B cell (primary cell): Measurements from ENCODE around the gene HBA2. TPM values are rescaled to one million over a fixed set of nuclear protein-coding genes. Genes with fewer than 3 reads are reported as not detected.

Experiments used
- ATAC-seq: fragments of 200-7000 bp; cut with Tn5 transposase; one replicate; pipeline ENCODE4 v1.10.0; 2021; ENCODE audit warnings: low read depth, mild to moderate bottlenecking, moderate number of reproducible peaks, moderate library complexity
- CTCF ChIA-PET: fragments of 350-600 bp; sonication (Branson Sonifier 250); formaldehyde crosslinking; loops from one replicate; lab custom pipeline; 2021; ENCODE audit warnings: antibody characterized with exemption, inconsistent platforms; lab: Charles Lee
- POLR2A ChIA-PET: fragments of 350-600 bp; sonication (Branson Sonifier 250); formaldehyde crosslinking; loops from one replicate; lab custom pipeline; 2021; ENCODE audit warnings: antibody characterized with exemption; lab: Charles Lee
- DNase-seq: peaks from one replicate; pipeline ENCODE4 v3.0.0; 2013
- H2AFZ ChIP-seq: 2 replicates; pipeline ENCODE4 v1.6.1; 2012; ENCODE audit warnings: mild to moderate bottlenecking, low read depth, low read length; ENCODE audit not compliant: insufficient read depth, poor library complexity, severe bottlenecking
- H3K27ac ChIP-seq, 2 donors: 1 replicate in 1 of 2; 2 replicates in 1 of 2; pipeline ENCODE4 v1.5.1; 2012 to 2013; ENCODE audit warnings: low read length in 2 of 2, mild to moderate bottlenecking in 2 of 2, moderate library complexity in 1 of 2
- H3K27me3 ChIP-seq, 4 experiments: fragments of 200-600 bp in 1 of 4; sonication (generic) in 1 of 4; replicated peaks in 1 of 4; 1 replicate in 2 of 4; 2 replicates in 2 of 4; pipeline versions ENCODE4 v1.6.1 to v1.7.0; 2013 to 2016; ENCODE audit warnings: low read length in 3 of 4, mild to moderate bottlenecking in 2 of 4, mixed read lengths in 1 of 4, moderate library complexity in 1 of 4; ENCODE audit not compliant: insufficient read depth in 4 of 4, control insufficient read depth in 3 of 4; ENCODE audit errors: control extremely low read depth in 1 of 4
- H3K36me3 ChIP-seq, 2 experiments: replicated peaks in 1 of 2; 1 replicate in 1 of 2; 2 replicates in 1 of 2; pipeline versions ENCODE4 v1.6.1 to v1.7.1; 2013; ENCODE audit warnings: low read length in 1 of 2; ENCODE audit not compliant: insufficient read depth in 2 of 2, control insufficient read depth in 1 of 2; ENCODE audit errors: control extremely low read depth in 1 of 2, extremely low read depth in 1 of 2
- H3K4me1 ChIP-seq, 2 donors: fragments of 200-600 bp in 1 of 2; sonication (generic) in 1 of 2; 1 replicate in 1 of 2; 2 replicates in 1 of 2; pipeline versions ENCODE4 v1.5.1 to v1.6.1; 2013 to 2017; ENCODE audit warnings: low read length in 2 of 2; ENCODE audit not compliant: control insufficient read depth in 2 of 2, insufficient read depth in 2 of 2
- H3K4me2 ChIP-seq: replicated peaks from 2 replicates; pipeline ENCODE3; 2012; ENCODE audit warnings: mild to moderate bottlenecking, low read depth, low read length; ENCODE audit not compliant: poor library complexity, severe bottlenecking
- H3K4me3 ChIP-seq, 5 experiments: fragments of 200-600 bp in 1 of 5; sonication (generic) in 1 of 5; 1 replicate in 3 of 5; 2 replicates in 2 of 5; pipeline versions ENCODE4 v1.5.1 to v1.7.0; 2011 to 2016; ENCODE audit warnings: low read length in 4 of 5, mild to moderate bottlenecking in 4 of 5, low read depth in 2 of 5, control low read depth in 1 of 5, moderate library complexity in 1 of 5; ENCODE audit not compliant: insufficient read depth in 1 of 5; ENCODE audit errors: control extremely low read depth in 1 of 5, extremely low read depth in 1 of 5
- H3K79me2 ChIP-seq: fragments of 200-600 bp; sonication (generic); one replicate; pipeline ENCODE4 v1.6.0; 2016; ENCODE audit warnings: low read length; ENCODE audit not compliant: control insufficient read depth, insufficient read depth
- H3K9ac ChIP-seq: fragments of 200-600 bp; sonication (generic); 2 replicates; pipeline ENCODE4 v1.6.1; 2017; ENCODE audit warnings: mild to moderate bottlenecking, low read length, moderate library complexity
- H3K9me3 ChIP-seq, 3 donors: one replicate each; pipeline versions ENCODE4 v1.6.1 to v1.7.1; 2013; ENCODE audit warnings: low read length in 2 of 3; ENCODE audit not compliant: control insufficient read depth in 2 of 3, insufficient read depth in 1 of 3; ENCODE audit errors: control extremely low read depth in 1 of 3
- H4K20me1 ChIP-seq: 2 replicates; pipeline ENCODE4 v1.6.0; 2012; ENCODE audit warnings: mild to moderate bottlenecking, low read length; ENCODE audit not compliant: insufficient read depth, control insufficient read depth, poor library complexity, severe bottlenecking
- H3K27ac Mint-ChIP-seq: one replicate; pipeline ENCODE4 v1.8.0; 2021; ENCODE audit warnings: mixed read lengths
- H3K27me3 Mint-ChIP-seq: one replicate; pipeline ENCODE4 v1.8.0; 2021; ENCODE audit warnings: mixed read lengths
- H3K4me1 Mint-ChIP-seq: one replicate; pipeline ENCODE4 v1.8.0; 2021; ENCODE audit warnings: mixed read lengths
- H3K4me3 Mint-ChIP-seq: one replicate; pipeline ENCODE4 v1.8.0; 2021; ENCODE audit warnings: mixed read lengths
- H3K9me3 Mint-ChIP-seq: one replicate; pipeline ENCODE4 v1.8.0; 2022; ENCODE audit warnings: mixed read lengths; ENCODE audit not compliant: insufficient read depth
- CTCF ChIP-seq: fragments of 200-600 bp; IDR thresholded peaks from one replicate; pipeline ENCODE4 v1.8.0; 2022; ENCODE audit warnings: antibody characterized with exemption, mild to moderate bottlenecking
- EZH2 ChIP-seq: IDR thresholded peaks from 2 replicates; pipeline ENCODE4 v1.6.1; 2012; ENCODE audit warnings: borderline replicate concordance, low read depth, mild to moderate bottlenecking, moderate library complexity, low read length; ENCODE audit not compliant: insufficient read depth, poor library complexity, severe bottlenecking
- WGBS: methylation state at CpG from one replicate; pipeline ENCODE4 v1.1.5; 2013; ENCODE audit warnings: missing lambda C conversion rate; ENCODE audit not compliant: insufficient coverage; 5-methylcytosine and 5-hydroxymethylcytosine counted together
- intact Hi-C: fragments of 100-400 bp; cut with micrococcal nuclease; formaldehyde crosslinking; loops from one replicate; pipeline ENCODE4 v1.10.0; 2022
- polyA plus RNA-seq: library from polyadenylated mRNA; depleted of rRNA; stranded (reverse); fragments of >200 nt; gene quantifications from 2 replicates; pipeline ENCODE4 v1.2.3, GENCODE V29; 2012
- total RNA-seq, 2 donors: library from RNA; stranded (reverse); fragments of 120-200 nt in 1 of 2; gene quantifications; 1 replicate in 1 of 2; 2 replicates in 1 of 2; pipeline versions ENCODE4 v1.2.3 to v1.2.4, GENCODE V29; 2013 to 2022

HBA2 gene
- total and polyA plus RNA-seq, 2 donors (not counting 1 experiment from before 2014, with no cell fraction given) = 75.6 to 179 TPM

- Histone ChIP-seq H3K79me2 (peaks cover 9% of the 10 kb centered on the region), H2AFZ (no peak overlapping the region), H3K4me3 (no peak overlapping the region), H3K36me3 (peaks cover 15 to 65% of the 10 kb centered on the region in 2 experiments), H3K4me1 (no peaks in the 10 kb centered on the region), H4K20me1 (peaks cover 15% of the 10 kb centered on the region), H3K9ac (no peak overlapping the region), H3K27me3 (no peaks in the 10 kb centered on the region), H3K9me3 (no peaks in the 10 kb centered on the region), H3K27ac (no peak overlapping the region), H3K4me2 (no peak overlapping the region)
- ATAC-seq = no peak
- Mint-ChIP-seq H3K4me1 (no peaks in the 10 kb centered on the region), H3K9me3 (no peaks in the 10 kb centered on the region), H3K27me3 (no peaks in the 10 kb centered on the region), H3K4me3 (no peak overlapping the region), H3K27ac (no peak overlapping the region)
- no peak for DNase-seq
- TF ChIP-seq EZH2 (no peak), CTCF (no peak)
- ChIA-PET CTCF (no interaction called here), POLR2A (no interaction called here)
- intact Hi-C loops = no loop called here
- WGBS = 97% methylated on average over 32 of the region's 34 CpGs
Measured at GRCh38 chr16:189604-190186, 17.0 kb downstream of the HBA2 start.

GRCh38 chr16:191831-192230 is 19.2 kb downstream of the HBA2 start:
- POLR2A ChIA-PET = no interaction called here

More at GRCh38 chr16:191831-192230, 19.2 kb downstream of the HBA2 start:
- Histone ChIP-seq H3K36me3 (peaks cover 15 to 84% of the 10 kb centered on the region in 2 experiments), H3K4me3 (no peak overlapping the region), H3K27me3 (no peaks in the 10 kb centered on the region), H4K20me1 (peaks cover 33% of the 10 kb centered on the region), H3K9me3 (no peaks in the 10 kb centered on the region), H3K27ac (no peak overlapping the region), H2AFZ (no peak overlapping the region), H3K9ac (no peak overlapping the region), H3K79me2 (peaks cover 16% of the 10 kb centered on the region), H3K4me2 (no peak overlapping the region), H3K4me1 (no peaks in the 10 kb centered on the region)
- H3K4me1 Mint-ChIP-seq = no peaks in the 10 kb centered on the region
- no peak for ATAC-seq
- TF ChIP-seq CTCF = no peak
- TF ChIP-seq EZH2 = no peak
- H3K27me3 Mint-ChIP-seq = no peaks in the 10 kb centered on the region
- no peaks in the 10 kb centered on the region for H3K9me3 Mint-ChIP-seq
- 93% methylated on average over 3 of the region's 4 CpGs for WGBS
- intact Hi-C loops = no loop called here
- no peak for DNase-seq
- no peak overlapping the region for H3K4me3 Mint-ChIP-seq
- H3K27ac Mint-ChIP-seq = no peak overlapping the region
- CTCF ChIA-PET = interaction anchor here (1.4 kb wide), 1 partner anchor 85 kb away, joined by 5 read pairs; no protein-coding TSS in a partner anchor
